ENCODE measurements around the gene GSK3A.
A peak's percentile ranks its signal among the peaks of the same experiment; 100 is the strongest.

Gene GSK3A

DNA sequence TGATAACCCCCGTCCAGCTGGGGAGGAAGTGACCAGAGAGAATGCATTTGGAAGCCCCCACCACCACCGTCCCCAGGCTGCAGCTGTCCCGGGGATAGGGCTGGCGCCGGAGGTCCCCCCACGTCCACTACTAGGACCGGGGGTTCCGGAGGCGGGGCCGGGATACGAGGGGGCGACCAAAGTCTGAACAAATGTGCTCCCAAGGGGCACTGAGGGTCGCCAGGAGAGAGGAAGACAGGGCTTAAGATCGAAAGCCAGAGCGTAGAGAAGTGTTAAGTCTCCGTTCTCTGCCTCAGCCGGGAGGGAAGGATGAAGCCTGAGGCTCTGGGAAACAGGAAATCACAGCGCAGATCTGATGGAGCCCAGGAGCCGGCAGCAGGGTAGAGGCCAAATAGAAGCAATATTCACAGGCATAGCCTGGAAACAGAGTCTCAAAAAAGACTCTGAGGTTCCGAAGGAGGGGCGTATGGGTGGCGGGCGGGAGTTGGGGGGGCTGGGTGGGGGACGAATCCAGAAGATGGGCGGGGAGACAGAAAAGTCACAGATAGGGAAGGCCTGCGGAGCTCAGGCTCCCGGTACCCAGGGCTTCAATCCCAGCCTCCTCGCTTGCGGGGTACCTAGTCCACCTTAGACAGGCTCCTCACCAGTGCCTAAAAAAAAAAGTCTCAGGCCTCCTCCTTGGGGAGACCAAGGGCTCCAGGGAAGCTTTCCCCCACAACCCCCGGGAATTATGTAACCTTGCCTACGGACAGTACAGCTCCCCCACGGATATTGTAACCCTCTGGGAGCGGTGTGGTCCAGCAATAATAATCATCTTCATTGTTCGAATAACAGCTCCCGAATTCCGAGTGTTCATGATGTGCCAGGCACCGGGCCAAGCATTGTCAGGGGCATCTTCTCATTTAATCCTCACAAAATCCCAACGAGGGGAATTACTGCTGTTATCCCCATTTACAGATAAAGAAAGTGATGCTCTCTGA, 13.7 kb upstream of the GSK3A start:
- Histone ChIP-seq H3K4me2 (ENCODE audit: low read length) (peak overlapping the region; percentile 96), H3K79me2 (ENCODE audit: low read length) (peaks cover 35% of the 10 kb centered on the region), H3K9me3 (ENCODE audit: insufficient read depth, low read length) (no peaks in the 10 kb centered on the region), H3K9ac (ENCODE audit: low read length) (peak overlapping the region; percentile 75), H2AFZ (ENCODE audit: low read depth, low read length) (peak overlapping the region; percentile 63), H3K36me3 (replicated peaks; ENCODE audit: low read depth, low read length) (peaks cover 2% of the 10 kb centered on the region), H3K4me3 (ENCODE audit: low read length) (peak overlapping the region; percentile 93), H4K20me1 (ENCODE audit: insufficient read depth, low read length) (peaks cover 15% of the 10 kb centered on the region; the same call in 1 of the 2 replicates), H3K4me1 (ENCODE audit: low read length) (peaks cover 17% of the 10 kb centered on the region), H3K27ac (ENCODE audit: low read length) (no peak overlapping the region), H3K27me3 (ENCODE audit: low read depth, low read length) (peaks cover 11% of the 10 kb centered on the region; the same call in 1 of the 2 replicates)
- TF ChIP-seq EZH2phosphoT487 (IDR thresholded peaks at IDR 0.05; ENCODE audit: low read depth) = no peak
- TF ChIP-seq, protein P1, sequence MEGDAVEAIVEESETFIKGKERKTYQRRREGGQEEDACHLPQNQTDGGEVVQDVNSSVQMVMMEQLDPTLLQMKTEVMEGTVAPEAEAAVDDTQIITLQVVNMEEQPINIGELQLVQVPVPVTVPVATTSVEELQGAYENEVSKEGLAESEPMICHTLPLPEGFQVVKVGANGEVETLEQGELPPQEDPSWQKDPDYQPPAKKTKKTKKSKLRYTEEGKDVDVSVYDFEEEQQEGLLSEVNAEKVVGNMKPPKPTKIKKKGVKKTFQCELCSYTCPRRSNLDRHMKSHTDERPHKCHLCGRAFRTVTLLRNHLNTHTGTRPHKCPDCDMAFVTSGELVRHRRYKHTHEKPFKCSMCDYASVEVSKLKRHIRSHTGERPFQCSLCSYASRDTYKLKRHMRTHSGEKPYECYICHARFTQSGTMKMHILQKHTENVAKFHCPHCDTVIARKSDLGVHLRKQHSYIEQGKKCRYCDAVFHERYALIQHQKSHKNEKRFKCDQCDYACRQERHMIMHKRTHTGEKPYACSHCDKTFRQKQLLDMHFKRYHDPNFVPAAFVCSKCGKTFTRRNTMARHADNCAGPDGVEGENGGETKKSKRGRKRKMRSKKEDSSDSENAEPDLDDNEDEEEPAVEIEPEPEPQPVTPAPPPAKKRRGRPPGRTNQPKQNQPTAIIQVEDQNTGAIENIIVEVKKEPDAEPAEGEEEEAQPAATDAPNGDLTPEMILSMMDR (IDR thresholded peaks at IDR 0.05; ENCODE audit: low read depth, low read length) = no peak

DNA sequence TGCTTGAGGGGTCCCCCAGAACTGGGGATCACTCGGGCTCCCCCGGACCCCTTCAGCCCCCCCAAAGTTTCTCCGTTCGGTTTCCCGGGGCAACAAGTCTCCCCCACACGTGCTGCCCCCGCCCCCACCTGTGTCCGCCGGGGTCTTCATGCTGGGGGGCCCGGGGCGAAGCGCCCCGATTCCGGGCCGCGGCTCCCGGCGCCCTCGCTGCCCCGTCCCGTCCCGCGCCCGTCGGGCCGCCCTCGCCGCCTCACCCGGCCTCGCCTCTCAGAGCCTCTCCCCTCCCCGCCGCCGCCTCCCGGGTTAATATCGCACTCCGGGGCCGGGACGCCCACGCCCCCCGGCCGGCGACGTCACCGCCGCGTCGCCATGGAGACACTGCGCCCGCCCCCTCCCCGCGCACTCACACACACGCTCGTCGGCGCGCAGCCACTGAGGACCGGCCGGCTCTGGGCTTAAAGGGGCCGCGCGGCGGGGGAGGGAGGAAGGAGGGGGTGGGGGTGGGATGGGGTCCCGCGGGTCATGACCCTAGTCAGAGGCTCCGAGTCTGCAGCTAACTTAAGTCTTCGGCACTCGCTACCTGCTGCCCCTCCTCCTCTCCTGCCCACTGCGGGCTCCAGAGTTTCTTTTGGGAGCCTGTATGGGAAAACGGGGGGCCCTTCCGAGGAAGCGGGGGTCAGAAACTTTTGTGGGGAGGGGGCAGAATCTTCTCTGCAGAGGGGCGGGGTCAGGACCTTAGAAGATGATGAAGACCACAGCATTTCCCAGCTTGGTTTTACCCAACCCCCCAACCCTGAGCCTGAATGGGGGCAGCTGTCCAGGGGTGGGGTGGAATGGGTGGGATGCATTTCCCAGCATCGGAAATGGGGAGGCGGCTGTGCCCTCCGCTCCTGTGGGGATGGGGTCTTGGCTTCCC, 12.7 kb upstream of the GSK3A start, which contains the start of gene ERF:
Gene ERF, minus strand, starts transcription at position 279 of the 916 bp plus-strand sequence. Its CDS starts 129 bp downstream, at position 150.
- peak within 1 kb of the TSS; percentile 96 for H3K4me2 ChIP-seq (ENCODE audit: low read length)
- H4K20me1 ChIP-seq (ENCODE audit: insufficient read depth, low read length) = peaks cover 24% of the 10 kb centered on the region
- H3K36me3 ChIP-seq (replicated peaks; ENCODE audit: low read depth, low read length) = peaks cover 2% of the 10 kb centered on the region
- peak within 1 kb of the TSS; percentile 96 for H3K9ac ChIP-seq (ENCODE audit: low read length)
- H3K9me3 ChIP-seq (ENCODE audit: insufficient read depth, low read length) = no peaks in the 10 kb centered on the region
- TF ChIP-seq EZH2phosphoT487 (IDR thresholded peaks at IDR 0.05; ENCODE audit: low read depth) = no peak
- TF ChIP-seq, protein P1 (IDR thresholded peaks at IDR 0.05; ENCODE audit: low read depth, low read length) = no peak
- H3K27me3 ChIP-seq (ENCODE audit: low read depth, low read length) = peaks cover 11% of the 10 kb centered on the region; the same call in 1 of the 2 replicates
- peak within 1 kb of the TSS; percentile 93 for H3K4me3 ChIP-seq (ENCODE audit: low read length)
- H3K4me1 ChIP-seq (ENCODE audit: low read length) = peaks cover 17% of the 10 kb centered on the region
- H3K27ac ChIP-seq (ENCODE audit: low read length) = peak within 1 kb of the TSS; percentile 83
- peak within 1 kb of the TSS; percentile 63 for H2AFZ ChIP-seq (ENCODE audit: low read depth, low read length)
- peaks cover 44% of the 10 kb centered on the region for H3K79me2 ChIP-seq (ENCODE audit: low read length)

GRCh38 chr19:42254089-42254849, 11.9 kb upstream of the GSK3A start:
- H2AFZ ChIP-seq (ENCODE audit: low read depth, low read length) = no peak overlapping the region
- peaks cover 11% of the 10 kb centered on the region; the same call in 1 of the 2 replicates for H3K27me3 ChIP-seq (ENCODE audit: low read depth, low read length)
- peaks cover 31% of the 10 kb centered on the region for H4K20me1 ChIP-seq (ENCODE audit: insufficient read depth, low read length)
- peak overlapping the region; percentile 96 for H3K9ac ChIP-seq (ENCODE audit: low read length)
- peaks cover 53% of the 10 kb centered on the region for H3K79me2 ChIP-seq (ENCODE audit: low read length)
- peaks cover 17% of the 10 kb centered on the region for H3K4me1 ChIP-seq (ENCODE audit: low read length)
- no peaks in the 10 kb centered on the region for H3K9me3 ChIP-seq (ENCODE audit: insufficient read depth, low read length)
- H3K4me3 ChIP-seq (ENCODE audit: low read length) = peak overlapping the region; percentile 93
- H3K27ac ChIP-seq (ENCODE audit: low read length) = peak overlapping the region; percentile 83
- TF ChIP-seq, protein P1 (IDR thresholded peaks at IDR 0.05; ENCODE audit: low read depth, low read length) = no peak
- TF ChIP-seq EZH2phosphoT487 (IDR thresholded peaks at IDR 0.05; ENCODE audit: low read depth) = no peak
- H3K4me2 ChIP-seq (ENCODE audit: low read length) = peak overlapping the region; percentile 60
- H3K36me3 ChIP-seq (replicated peaks; ENCODE audit: low read depth, low read length) = peaks cover 5% of the 10 kb centered on the region
